ENCODE results near the gene SRBD1. TPM values are rescaled to one million over a fixed set of nuclear protein-coding genes. Genes with fewer than 3 reads are reported as not detected.

The SRBD1 gene
- polyA plus RNA-seq, 1 donor from 2014 or later, result 5.3 TPM

DNA sequence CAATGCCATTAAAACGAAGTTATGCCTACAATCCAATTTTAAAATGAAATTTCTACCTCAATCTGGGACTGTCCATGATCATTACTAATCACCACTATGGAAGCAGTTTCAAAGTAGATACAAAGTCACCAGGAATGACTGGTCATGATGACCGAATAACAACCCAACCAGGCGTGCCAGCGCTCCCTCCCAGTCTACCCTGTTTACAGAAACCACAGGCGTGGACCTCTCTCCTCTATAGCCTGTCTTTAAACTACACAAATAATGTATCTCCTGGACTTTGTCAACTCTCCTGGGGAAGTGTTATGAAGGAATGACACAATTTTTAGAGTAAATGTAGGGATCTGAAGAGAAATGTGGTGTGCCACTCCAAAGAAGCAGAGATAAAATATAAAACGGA, 150.2 kb downstream of the SRBD1 start:
- H3K4me2 ChIP-seq (ENCODE audit: low read length), result no peak overlapping the region
- no peaks in the 10 kb centered on the region for H3K79me2 ChIP-seq (replicated peaks; ENCODE audit: insufficient read depth, low read length)
- H3K9me3 ChIP-seq (ENCODE audit: low read length), result no peaks in the 10 kb centered on the region
- H3F3A ChIP-seq (ENCODE audit: insufficient read depth, low read length, poor library complexity, severe bottlenecking), result no peaks in the 10 kb centered on the region
- no peaks in the 10 kb centered on the region for H3K27me3 ChIP-seq (ENCODE audit: insufficient read depth, low read depth, low read length)
- no peaks in the 10 kb centered on the region for H3K36me3 ChIP-seq (ENCODE audit: insufficient read depth, low read length)
- no peak overlapping the region for H3K9ac ChIP-seq (ENCODE audit: low read length)
- H3K27ac ChIP-seq (ENCODE audit: low read length), result no peak overlapping the region
- TF ChIP-seq MXI1 (conservative IDR thresholded peaks at IDR 0.05; ENCODE audit: poor library complexity, severe bottlenecking) (no peak), SMC3 (conservative IDR thresholded peaks at IDR 0.05; ENCODE audit: poor library complexity) (no peak), POLR2AphosphoS5 (IDR thresholded peaks at IDR 0.05) (no peak), EP300 (conservative IDR thresholded peaks at IDR 0.05; ENCODE audit: poor library complexity, severe bottlenecking) (no peak), EZH2 (IDR thresholded peaks at IDR 0.05; ENCODE audit: borderline replicate concordance, insufficient read depth, low read length, poor library complexity, severe bottlenecking) (no peak), RAD21 (conservative IDR thresholded peaks at IDR 0.05) (no peak)
- TF ChIP-seq, protein P1, sequence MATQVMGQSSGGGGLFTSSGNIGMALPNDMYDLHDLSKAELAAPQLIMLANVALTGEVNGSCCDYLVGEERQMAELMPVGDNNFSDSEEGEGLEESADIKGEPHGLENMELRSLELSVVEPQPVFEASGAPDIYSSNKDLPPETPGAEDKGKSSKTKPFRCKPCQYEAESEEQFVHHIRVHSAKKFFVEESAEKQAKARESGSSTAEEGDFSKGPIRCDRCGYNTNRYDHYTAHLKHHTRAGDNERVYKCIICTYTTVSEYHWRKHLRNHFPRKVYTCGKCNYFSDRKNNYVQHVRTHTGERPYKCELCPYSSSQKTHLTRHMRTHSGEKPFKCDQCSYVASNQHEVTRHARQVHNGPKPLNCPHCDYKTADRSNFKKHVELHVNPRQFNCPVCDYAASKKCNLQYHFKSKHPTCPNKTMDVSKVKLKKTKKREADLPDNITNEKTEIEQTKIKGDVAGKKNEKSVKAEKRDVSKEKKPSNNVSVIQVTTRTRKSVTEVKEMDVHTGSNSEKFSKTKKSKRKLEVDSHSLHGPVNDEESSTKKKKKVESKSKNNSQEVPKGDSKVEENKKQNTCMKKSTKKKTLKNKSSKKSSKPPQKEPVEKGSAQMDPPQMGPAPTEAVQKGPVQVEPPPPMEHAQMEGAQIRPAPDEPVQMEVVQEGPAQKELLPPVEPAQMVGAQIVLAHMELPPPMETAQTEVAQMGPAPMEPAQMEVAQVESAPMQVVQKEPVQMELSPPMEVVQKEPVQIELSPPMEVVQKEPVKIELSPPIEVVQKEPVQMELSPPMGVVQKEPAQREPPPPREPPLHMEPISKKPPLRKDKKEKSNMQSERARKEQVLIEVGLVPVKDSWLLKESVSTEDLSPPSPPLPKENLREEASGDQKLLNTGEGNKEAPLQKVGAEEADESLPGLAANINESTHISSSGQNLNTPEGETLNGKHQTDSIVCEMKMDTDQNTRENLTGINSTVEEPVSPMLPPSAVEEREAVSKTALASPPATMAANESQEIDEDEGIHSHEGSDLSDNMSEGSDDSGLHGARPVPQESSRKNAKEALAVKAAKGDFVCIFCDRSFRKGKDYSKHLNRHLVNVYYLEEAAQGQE (IDR thresholded peaks at IDR 0.05; ENCODE audit: borderline replicate concordance), result no peak
- TF ChIP-seq, protein P2, sequence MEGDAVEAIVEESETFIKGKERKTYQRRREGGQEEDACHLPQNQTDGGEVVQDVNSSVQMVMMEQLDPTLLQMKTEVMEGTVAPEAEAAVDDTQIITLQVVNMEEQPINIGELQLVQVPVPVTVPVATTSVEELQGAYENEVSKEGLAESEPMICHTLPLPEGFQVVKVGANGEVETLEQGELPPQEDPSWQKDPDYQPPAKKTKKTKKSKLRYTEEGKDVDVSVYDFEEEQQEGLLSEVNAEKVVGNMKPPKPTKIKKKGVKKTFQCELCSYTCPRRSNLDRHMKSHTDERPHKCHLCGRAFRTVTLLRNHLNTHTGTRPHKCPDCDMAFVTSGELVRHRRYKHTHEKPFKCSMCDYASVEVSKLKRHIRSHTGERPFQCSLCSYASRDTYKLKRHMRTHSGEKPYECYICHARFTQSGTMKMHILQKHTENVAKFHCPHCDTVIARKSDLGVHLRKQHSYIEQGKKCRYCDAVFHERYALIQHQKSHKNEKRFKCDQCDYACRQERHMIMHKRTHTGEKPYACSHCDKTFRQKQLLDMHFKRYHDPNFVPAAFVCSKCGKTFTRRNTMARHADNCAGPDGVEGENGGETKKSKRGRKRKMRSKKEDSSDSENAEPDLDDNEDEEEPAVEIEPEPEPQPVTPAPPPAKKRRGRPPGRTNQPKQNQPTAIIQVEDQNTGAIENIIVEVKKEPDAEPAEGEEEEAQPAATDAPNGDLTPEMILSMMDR (IDR thresholded peaks at IDR 0.05; ENCODE audit: poor library complexity, severe bottlenecking), result no peak
- H3K9me2 ChIP-seq (ENCODE audit: insufficient read depth, low read length), result no peaks in the 10 kb centered on the region
- H3K4me3 ChIP-seq (ENCODE audit: low read length), result no peak overlapping the region
- H4K20me1 ChIP-seq (ENCODE audit: insufficient read depth), result no peaks in the 10 kb centered on the region
- H2AFZ ChIP-seq (ENCODE audit: low read depth, low read length), result no peak overlapping the region

DNA sequence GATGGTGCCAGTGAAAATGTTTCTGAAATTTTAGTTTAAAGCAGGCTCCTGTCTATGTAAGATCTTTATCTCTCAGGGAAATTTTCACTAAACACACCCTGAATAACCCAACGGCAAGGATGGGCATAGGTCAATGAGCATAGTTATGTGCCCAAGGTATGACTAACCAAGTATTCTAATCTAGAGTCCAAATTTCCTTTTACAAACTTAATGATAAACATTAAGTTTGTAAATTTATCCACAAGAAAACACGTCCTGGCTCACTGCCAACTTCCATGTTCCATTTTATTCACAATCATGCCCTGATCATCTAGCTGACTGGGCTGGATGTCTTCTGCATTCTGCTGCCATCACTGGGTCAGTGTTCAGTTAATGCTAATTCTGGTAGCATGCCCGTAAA, 151.2 kb downstream of the SRBD1 start:
- Histone ChIP-seq H3K9me2 (ENCODE audit: insufficient read depth, low read length) (no peaks in the 10 kb centered on the region), H3F3A (ENCODE audit: insufficient read depth, low read length, poor library complexity, severe bottlenecking) (no peaks in the 10 kb centered on the region), H3K9me3 (ENCODE audit: low read length) (no peaks in the 10 kb centered on the region), H3K9ac (ENCODE audit: low read length) (no peak overlapping the region), H4K20me1 (ENCODE audit: insufficient read depth) (no peaks in the 10 kb centered on the region), H3K27me3 (ENCODE audit: insufficient read depth, low read depth, low read length) (no peaks in the 10 kb centered on the region), H3K4me2 (ENCODE audit: low read length) (no peak overlapping the region), H3K79me2 (replicated peaks; ENCODE audit: insufficient read depth, low read length) (no peaks in the 10 kb centered on the region), H3K27ac (ENCODE audit: low read length) (no peak overlapping the region), H3K36me3 (ENCODE audit: insufficient read depth, low read length) (no peaks in the 10 kb centered on the region), H3K4me3 (ENCODE audit: low read length) (no peak overlapping the region), H2AFZ (ENCODE audit: low read depth, low read length) (no peak overlapping the region)
- TF ChIP-seq SMC3 (conservative IDR thresholded peaks at IDR 0.05; ENCODE audit: poor library complexity) (no peak), RAD21 (conservative IDR thresholded peaks at IDR 0.05) (no peak), EZH2 (IDR thresholded peaks at IDR 0.05; ENCODE audit: borderline replicate concordance, insufficient read depth, low read length, poor library complexity, severe bottlenecking) (no peak), POLR2AphosphoS5 (IDR thresholded peaks at IDR 0.05) (no peak), TAF1 (IDR thresholded peaks at IDR 0.05; ENCODE audit: low read depth) (no peak)
- TF ChIP-seq, protein P1 (IDR thresholded peaks at IDR 0.05; ENCODE audit: borderline replicate concordance), result no peak
- TF ChIP-seq, protein P2 (IDR thresholded peaks at IDR 0.05; ENCODE audit: poor library complexity, severe bottlenecking), result no peak

All from neural cell (in vitro differentiated cells).